Fibroblast of lung (primary cell): ENCODE results near the gene MAP7.

Source experiments
- EZH2 ChIP-seq: IDR thresholded peaks from 2 replicates; pipeline ENCODE4 v1.5.1; 2012; ENCODE audit warnings: low read length, control low read depth, mild to moderate bottlenecking; ENCODE audit errors: missing control alignments
- TF ChIP-seq, protein P1 (sequence below), 2 donors: IDR thresholded peaks in 1 of 2; conservative IDR thresholded peaks in 1 of 2; 1 replicate in 1 of 2; 2 replicates in 1 of 2; pipeline ENCODE4 v1.5.1; 2011 to 2012; ENCODE audit warnings: low read length in 2 of 2, control low read depth in 1 of 2, inconsistent platforms in 1 of 2, low read depth in 1 of 2, mild to moderate bottlenecking in 1 of 2

DNA sequence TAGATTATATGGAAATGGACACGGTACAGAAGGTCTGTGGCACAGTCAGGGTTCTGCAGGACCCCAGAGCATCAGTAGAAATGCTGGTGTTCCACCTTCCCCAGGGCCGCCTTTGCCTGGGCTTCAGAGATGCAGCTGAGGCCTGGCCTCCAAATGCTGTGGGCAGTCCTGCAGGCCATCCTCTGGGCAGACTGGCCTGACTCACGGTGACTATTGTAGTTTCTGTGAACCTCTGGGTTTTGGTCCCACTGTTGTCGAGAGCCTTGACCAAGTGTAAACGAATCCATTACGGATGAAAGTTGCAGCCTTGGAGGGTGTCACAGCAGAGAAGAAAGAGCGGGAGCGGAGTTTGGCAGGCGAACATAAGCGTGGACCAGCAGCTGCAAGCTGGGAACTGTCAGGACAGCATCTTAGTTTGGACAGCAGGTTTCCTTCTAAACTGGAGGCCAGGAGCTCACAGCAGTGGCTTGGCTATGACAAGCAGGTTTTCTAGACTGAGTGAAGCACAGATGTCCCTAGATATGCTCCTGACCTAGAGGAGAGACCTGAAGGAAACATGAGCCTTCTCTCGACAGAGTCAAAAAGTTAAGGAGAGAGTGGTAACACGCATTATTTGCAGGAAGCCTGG, 214.4 kb downstream of the MAP7 start:
- TF ChIP-seq, protein P1, sequence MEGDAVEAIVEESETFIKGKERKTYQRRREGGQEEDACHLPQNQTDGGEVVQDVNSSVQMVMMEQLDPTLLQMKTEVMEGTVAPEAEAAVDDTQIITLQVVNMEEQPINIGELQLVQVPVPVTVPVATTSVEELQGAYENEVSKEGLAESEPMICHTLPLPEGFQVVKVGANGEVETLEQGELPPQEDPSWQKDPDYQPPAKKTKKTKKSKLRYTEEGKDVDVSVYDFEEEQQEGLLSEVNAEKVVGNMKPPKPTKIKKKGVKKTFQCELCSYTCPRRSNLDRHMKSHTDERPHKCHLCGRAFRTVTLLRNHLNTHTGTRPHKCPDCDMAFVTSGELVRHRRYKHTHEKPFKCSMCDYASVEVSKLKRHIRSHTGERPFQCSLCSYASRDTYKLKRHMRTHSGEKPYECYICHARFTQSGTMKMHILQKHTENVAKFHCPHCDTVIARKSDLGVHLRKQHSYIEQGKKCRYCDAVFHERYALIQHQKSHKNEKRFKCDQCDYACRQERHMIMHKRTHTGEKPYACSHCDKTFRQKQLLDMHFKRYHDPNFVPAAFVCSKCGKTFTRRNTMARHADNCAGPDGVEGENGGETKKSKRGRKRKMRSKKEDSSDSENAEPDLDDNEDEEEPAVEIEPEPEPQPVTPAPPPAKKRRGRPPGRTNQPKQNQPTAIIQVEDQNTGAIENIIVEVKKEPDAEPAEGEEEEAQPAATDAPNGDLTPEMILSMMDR (conservative IDR thresholded peaks at IDR 0.05 in 1 of 2, IDR thresholded peaks at IDR 0.05 in 1 of 2; ENCODE audit: low read depth in 1 of 2, low read length in 2 of 2) = no peak
- TF ChIP-seq EZH2 = no peak
